Activated naive CD8-positive, alpha-beta T cell treated with anti-CD3 and anti-CD28 coated beads for 36 hours (primary cell): ENCODE results near the gene VPS50. TPM values are rescaled to one million over a fixed set of nuclear protein-coding genes. Genes with fewer than 3 reads are reported as not detected.

Experiments
- DNase-seq: peaks from one replicate; pipeline ENCODE4 v3.0.0; 2021
- H3K27ac Mint-ChIP-seq: one replicate; pipeline ENCODE4 v1.8.0; 2022; ENCODE audit warnings: mild to moderate bottlenecking, moderate library complexity, mixed read lengths
- H3K27me3 Mint-ChIP-seq: one replicate; pipeline ENCODE4 v1.8.0; 2022; ENCODE audit warnings: mild to moderate bottlenecking, mixed read lengths
- H3K36me3 Mint-ChIP-seq: one replicate; pipeline ENCODE4 v1.8.0; 2021; ENCODE audit warnings: mild to moderate bottlenecking, mixed read lengths
- H3K4me1 Mint-ChIP-seq: one replicate; pipeline ENCODE4 v1.8.0; 2021; ENCODE audit warnings: mixed read lengths
- H3K4me3 Mint-ChIP-seq: one replicate; pipeline ENCODE4 v1.8.0; 2022; ENCODE audit warnings: mild to moderate bottlenecking, moderate library complexity, mixed read lengths
- H3K9me3 Mint-ChIP-seq: one replicate; pipeline ENCODE4 v1.8.0; 2022; ENCODE audit warnings: mixed read lengths
- total RNA-seq, 2 experiments: library from RNA; stranded (reverse); gene quantifications; one replicate each; pipeline ENCODE4 v1.2.3, GENCODE V29; 2021

VPS50 gene
- total RNA-seq, 2 experiments from 2014 or later = 18.0 to 18.3 TPM

DNA sequence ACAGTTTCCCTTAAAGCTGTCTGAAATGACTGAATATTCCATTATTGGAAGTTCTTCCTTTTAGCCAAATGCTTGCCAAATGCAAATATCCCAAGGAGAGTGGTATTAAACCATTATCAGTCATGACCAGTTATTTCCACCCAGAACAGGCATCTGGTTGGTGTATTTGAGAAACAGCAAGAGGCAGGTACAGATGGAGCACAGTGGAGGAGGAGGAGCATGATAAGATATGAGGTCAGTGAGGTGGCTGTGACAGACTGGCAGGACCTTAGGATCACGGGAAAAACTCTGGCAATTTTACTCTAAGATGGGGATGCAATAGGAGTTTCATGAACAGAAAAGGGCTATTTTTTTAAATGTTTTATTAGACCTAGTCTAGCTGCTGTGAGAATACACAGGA, 12.3 kb upstream of the VPS50 start:
- Mint-ChIP-seq H3K27ac (no peak overlapping the region), H3K4me1 (no peaks in the 10 kb centered on the region), H3K36me3 (no peaks in the 10 kb centered on the region), H3K27me3 (peaks cover 23% of the 10 kb centered on the region), H3K9me3 (no peaks in the 10 kb centered on the region), H3K4me3 (no peak overlapping the region)
- no peak for DNase-seq

DNA sequence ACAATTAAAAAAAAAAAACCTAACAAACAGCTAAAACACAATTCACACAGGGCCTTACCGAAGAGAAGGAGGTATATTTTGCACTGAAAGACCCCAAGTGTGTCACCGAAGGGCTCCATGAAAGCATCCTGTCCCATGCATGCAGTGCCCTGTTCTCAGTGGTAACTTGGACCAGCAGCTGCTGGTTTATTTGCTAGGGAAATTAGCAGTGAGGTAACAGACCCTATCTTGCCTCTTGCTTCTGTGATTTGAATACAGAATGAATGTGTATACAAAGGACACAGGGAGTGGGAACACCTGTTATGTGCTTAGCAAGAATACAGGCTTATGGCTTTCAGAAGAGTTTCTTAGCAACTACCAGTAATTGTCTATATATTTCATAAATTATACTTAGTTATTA, 5.9 kb upstream of the VPS50 start, which contains the start of gene HEPACAM2:
Gene HEPACAM2, minus strand, starts transcription at position 160 of the 400 bp plus-strand sequence.
- no peak within 1 kb of the TSS for H3K4me3 Mint-ChIP-seq
- H3K9me3 Mint-ChIP-seq = no peaks in the 10 kb centered on the region
- peaks cover 10% of the 10 kb centered on the region for H3K4me1 Mint-ChIP-seq
- peak within 1 kb of the TSS; percentile 14 for H3K27ac Mint-ChIP-seq
- DNase-seq = no peak
- H3K36me3 Mint-ChIP-seq = no peaks in the 10 kb centered on the region
- H3K27me3 Mint-ChIP-seq = no peaks in the 10 kb centered on the region

DNA sequence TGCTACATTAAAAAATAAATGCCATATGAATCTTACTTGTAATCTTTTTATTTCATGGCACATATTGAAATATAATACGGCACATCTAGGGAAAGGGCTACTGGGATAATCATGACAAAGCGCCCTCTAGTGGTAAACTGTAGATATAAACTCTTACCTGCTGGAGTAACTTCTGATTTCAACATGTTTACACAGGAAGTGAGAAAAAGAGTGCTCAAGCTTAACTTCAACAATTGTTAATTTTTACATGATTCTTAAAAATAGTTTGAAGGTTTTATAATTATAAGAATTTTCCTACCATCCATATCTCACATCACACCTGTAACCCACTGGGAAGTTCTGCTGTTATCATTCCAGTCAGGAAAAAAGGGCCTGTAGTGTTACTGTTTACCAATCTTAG, 3.9 kb upstream of the VPS50 start:
- Mint-ChIP-seq H3K4me3 (no peak overlapping the region), H3K27ac (no peak overlapping the region), H3K36me3 (no peaks in the 10 kb centered on the region), H3K4me1 (peaks cover 10% of the 10 kb centered on the region), H3K9me3 (no peaks in the 10 kb centered on the region), H3K27me3 (no peaks in the 10 kb centered on the region)
- DNase-seq = no peak

DNA sequence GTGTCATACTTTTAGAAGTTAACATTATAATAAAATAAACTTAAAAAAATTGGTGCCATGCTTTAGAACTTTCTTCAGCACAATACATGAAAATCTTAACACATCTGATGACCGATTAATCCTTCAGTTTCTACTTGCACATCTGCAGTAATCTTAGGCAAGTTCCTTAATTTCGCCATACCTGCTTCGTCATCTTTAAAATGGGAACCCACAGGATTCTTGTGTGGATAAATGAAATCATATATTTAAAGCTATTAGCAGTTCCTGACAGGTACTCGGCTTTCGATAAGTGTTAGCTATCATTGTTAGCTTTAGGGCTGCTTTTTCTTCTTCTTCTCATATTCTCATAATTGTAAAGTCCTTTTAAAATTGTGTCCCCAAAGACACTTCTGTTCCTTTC, 907 bp upstream of the VPS50 start:
- peak overlapping the region; percentile 97 for H3K4me3 Mint-ChIP-seq
- H3K27ac Mint-ChIP-seq = peak overlapping the region; percentile 93
- no peak for DNase-seq
- H3K9me3 Mint-ChIP-seq = no peaks in the 10 kb centered on the region
- peaks cover 10% of the 10 kb centered on the region for H3K4me1 Mint-ChIP-seq
- H3K27me3 Mint-ChIP-seq = no peaks in the 10 kb centered on the region
- H3K36me3 Mint-ChIP-seq = no peaks in the 10 kb centered on the region

DNA sequence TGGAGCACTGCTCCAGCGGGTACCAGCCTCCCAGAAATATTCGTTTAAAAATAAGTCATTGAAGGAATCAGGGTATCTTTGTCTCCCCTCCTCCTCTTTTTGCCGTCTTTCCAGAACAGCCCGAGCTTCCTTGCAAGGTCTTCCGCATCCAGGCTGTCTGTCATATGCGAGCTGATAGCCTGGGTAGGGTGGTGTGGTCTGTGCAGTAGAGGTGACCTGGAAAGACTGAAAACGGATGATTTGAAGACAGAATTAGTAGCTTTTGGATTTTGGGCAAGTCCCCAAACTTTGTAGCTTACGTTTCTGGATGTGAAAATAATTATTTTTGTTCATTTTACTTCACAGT, 480 bp downstream of the VPS50 start:
- Mint-ChIP-seq H3K36me3 (no peaks in the 10 kb centered on the region), H3K4me1 (peaks cover 10% of the 10 kb centered on the region), H3K27ac (peak overlapping the region; percentile 93), H3K9me3 (no peaks in the 10 kb centered on the region), H3K4me3 (peak overlapping the region; percentile 97), H3K27me3 (no peaks in the 10 kb centered on the region)
- no peak for DNase-seq

DNA sequence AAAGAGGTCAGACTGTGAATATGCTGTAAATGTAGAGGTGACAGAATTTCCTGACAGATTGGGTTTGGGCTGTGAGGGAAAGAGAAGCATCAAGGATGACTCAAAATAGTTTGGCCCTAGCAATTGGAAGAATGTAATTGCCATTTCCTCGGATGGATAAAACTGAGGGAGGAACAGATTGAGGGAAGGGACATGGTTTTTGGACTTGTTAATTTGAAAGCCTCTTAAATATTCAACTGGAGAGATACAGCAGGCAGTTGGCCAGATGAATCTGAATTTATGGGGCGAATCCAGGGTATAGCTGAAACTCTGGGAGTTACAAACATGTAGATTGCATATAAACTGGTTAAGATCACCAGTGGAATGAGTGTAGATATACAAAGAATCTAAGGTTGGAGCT, 3.4 kb downstream of the VPS50 start:
- no peak overlapping the region for H3K4me3 Mint-ChIP-seq
- no peak overlapping the region for H3K27ac Mint-ChIP-seq
- peaks cover 1% of the 10 kb centered on the region for H3K36me3 Mint-ChIP-seq
- H3K9me3 Mint-ChIP-seq = no peaks in the 10 kb centered on the region
- H3K4me1 Mint-ChIP-seq = peaks cover 3% of the 10 kb centered on the region
- no peaks in the 10 kb centered on the region for H3K27me3 Mint-ChIP-seq
- no peak for DNase-seq

DNA sequence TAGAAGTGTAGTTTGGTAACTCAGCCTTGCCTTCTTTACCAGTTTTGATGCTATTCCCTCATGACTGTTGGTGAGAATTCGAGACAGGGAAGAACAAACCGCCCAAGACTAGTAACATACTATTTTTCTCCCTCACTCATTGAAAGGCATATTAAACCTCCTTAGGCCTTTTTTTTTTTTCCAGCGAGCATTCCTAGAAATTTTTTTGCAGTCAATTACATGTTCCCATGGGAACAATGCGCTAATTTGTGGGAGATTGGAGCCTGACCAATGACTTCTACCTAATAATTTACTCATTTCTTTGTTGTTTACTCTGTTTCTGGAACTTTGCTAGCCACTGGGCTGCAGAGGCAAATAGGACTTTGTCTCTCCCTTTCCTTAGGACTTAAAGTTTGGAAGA, 6.0 kb downstream of the VPS50 start:
- DNase-seq = no peak
- H3K4me3 Mint-ChIP-seq = no peak overlapping the region
- H3K27ac Mint-ChIP-seq = no peak overlapping the region
- H3K9me3 Mint-ChIP-seq = no peaks in the 10 kb centered on the region
- no peaks in the 10 kb centered on the region for H3K27me3 Mint-ChIP-seq
- H3K36me3 Mint-ChIP-seq = peaks cover 1% of the 10 kb centered on the region
- peaks cover 2% of the 10 kb centered on the region for H3K4me1 Mint-ChIP-seq

DNA sequence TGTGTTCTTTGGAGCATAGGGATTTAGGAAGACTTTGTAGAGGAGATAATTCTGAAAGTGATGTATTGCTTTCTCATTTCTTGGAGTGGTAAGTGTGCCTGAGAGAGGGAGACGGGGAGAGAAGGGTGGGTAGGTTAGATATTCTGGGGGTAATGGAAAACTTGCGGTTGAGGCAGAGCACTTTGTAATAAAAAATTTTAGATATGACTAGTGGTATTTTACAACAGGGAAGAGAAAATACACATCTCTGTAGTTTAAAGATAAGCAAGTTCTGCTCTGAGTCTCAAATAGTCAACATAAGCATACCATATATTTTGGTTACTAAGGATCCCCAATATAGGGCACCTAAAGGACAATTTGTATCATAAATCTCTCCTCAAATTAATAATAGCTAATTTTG, 6.6 kb downstream of the VPS50 start:
- H3K27me3 Mint-ChIP-seq = no peaks in the 10 kb centered on the region

DNA sequence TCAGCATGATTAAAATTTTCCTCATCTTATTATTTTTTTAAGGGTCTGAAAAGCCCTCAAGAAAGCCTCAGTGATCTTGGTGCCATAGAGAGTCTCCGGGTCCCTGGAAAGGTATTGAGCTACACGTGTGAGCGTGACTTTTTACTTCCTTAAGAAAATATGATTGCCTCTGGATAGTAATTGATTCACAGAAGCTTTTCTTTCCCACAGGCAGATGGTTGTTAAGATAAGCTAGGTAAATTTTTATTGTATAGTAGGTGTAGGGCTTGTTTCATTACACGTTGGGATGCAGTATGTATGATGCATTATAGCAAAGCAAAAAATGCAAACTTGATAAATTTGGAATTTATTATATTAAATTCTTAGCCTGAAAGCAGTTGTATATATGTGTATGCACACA, 7.7 kb downstream of the VPS50 start:
- no peak for DNase-seq
- H3K27ac Mint-ChIP-seq = no peak overlapping the region
- peaks cover 1% of the 10 kb centered on the region for H3K36me3 Mint-ChIP-seq
- H3K4me1 Mint-ChIP-seq = peaks cover 2% of the 10 kb centered on the region
- H3K9me3 Mint-ChIP-seq = no peaks in the 10 kb centered on the region
- no peaks in the 10 kb centered on the region for H3K27me3 Mint-ChIP-seq
- H3K4me3 Mint-ChIP-seq = no peak overlapping the region

More for the DNA sequence above, 6.6 kb downstream of the VPS50 start:
- Mint-ChIP-seq H3K4me1 (peaks cover 2% of the 10 kb centered on the region), H3K4me3 (no peak overlapping the region), H3K9me3 (no peaks in the 10 kb centered on the region), H3K36me3 (peaks cover 1% of the 10 kb centered on the region), H3K27ac (no peak overlapping the region)
- no peak for DNase-seq

DNA sequence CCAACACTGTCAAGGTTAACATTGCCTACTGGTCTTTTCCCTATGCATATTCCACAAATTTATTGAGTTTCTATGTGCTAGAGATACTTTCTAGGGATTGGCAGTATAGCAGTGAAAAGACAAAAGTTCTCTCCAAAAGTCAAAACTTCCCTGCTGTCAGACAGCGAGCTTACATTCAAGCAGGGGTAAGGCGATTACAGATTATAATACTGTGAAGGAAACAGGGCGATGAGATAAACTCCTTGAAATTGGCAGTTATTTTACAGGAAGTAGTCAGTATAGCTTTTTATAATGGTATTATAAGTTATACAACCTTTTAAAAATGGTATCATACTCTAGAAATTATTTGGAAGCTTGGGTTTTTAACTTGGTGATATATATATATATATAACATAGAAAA, 9.9 kb downstream of the VPS50 start:
- H3K4me3 Mint-ChIP-seq = no peak overlapping the region
- peaks cover 11% of the 10 kb centered on the region for H3K4me1 Mint-ChIP-seq
- no peak overlapping the region for H3K27ac Mint-ChIP-seq
- H3K9me3 Mint-ChIP-seq = no peaks in the 10 kb centered on the region
- H3K36me3 Mint-ChIP-seq = peaks cover 1% of the 10 kb centered on the region
- no peak for DNase-seq
- no peaks in the 10 kb centered on the region for H3K27me3 Mint-ChIP-seq

DNA sequence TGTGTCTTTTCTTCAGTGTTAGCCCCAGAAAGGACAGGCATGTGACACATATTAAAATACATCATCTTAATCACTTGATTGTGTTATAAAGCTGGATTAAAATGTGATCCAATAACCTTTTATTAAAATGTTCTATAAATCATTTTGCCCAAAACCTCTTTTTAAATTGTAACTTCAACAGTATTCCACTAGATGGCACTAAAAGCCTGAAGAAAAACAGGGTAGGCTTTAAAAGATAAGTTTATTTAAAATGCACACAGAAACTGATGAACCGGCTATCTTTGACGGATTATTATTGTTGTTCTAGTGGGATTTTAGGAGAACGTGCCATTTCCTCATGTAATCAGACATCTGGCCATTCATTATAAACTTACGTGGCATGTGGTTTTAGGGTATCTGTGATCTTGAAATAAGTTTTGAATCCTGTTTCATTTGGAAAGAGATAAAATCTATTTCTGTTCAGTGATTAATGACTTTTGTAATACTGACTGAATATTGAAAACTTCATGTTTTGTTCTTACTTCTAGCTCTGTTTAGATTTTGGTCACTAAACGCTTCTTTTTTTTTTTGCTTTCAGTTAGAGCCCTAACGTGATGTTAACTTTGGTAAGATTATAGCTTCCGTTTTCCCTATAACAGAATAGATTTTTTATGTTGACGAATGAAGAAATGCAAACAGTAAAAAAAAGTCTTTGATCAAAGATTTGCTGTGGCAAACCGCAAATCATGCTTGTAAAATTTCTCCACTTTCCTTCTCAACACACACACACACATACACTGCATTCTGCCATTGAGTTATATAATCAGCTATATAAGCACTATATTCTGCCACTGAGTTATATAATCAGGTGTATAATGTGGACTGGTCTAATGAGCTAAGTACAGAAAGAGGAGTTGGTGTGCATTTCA, 13.6 kb downstream of the VPS50 start:
- no peak overlapping the region for H3K4me3 Mint-ChIP-seq

DNA sequence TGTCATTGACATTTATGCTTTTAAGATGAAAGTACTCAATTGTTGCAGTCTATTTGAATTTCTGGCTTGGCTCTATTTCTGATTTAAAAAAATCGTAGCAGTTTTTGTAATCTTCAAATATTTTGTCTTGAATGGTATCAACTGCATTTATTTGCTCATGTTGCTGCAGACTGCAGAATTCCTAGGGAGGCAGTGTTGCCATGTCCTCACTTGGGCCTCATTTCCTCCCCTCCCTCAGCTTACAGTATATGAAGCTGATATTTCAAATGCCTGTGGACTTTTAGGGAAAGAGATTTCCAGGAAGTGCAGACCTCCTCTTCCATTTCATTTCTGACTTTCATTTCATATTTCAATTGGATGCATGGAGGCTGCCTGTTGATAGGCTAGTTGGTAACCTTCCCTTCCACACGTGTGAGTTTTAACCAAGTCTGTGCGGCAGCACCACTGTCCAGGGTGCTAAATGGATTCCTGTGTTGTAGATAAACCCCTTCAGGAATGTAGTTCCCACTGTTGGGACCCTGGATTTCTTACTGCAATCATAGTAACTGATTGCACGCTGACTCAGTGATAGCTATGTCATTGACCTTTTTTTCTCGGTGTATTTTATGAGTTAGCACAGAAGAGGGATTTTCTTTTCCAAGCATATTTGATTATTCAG, 17.5 kb downstream of the VPS50 start:
- H3K4me1 Mint-ChIP-seq = peaks cover 11% of the 10 kb centered on the region
- H3K36me3 Mint-ChIP-seq = no peaks in the 10 kb centered on the region
- H3K27me3 Mint-ChIP-seq = no peaks in the 10 kb centered on the region
- DNase-seq = no peak
- H3K4me3 Mint-ChIP-seq = no peak overlapping the region
- H3K27ac Mint-ChIP-seq = no peak overlapping the region
- H3K9me3 Mint-ChIP-seq = no peaks in the 10 kb centered on the region

More for the DNA sequence above, 13.6 kb downstream of the VPS50 start:
- DNase-seq = no peak
- Mint-ChIP-seq H3K36me3 (no peaks in the 10 kb centered on the region), H3K27me3 (no peaks in the 10 kb centered on the region), H3K9me3 (no peaks in the 10 kb centered on the region), H3K4me1 (peaks cover 10% of the 10 kb centered on the region), H3K27ac (no peak overlapping the region)

DNA sequence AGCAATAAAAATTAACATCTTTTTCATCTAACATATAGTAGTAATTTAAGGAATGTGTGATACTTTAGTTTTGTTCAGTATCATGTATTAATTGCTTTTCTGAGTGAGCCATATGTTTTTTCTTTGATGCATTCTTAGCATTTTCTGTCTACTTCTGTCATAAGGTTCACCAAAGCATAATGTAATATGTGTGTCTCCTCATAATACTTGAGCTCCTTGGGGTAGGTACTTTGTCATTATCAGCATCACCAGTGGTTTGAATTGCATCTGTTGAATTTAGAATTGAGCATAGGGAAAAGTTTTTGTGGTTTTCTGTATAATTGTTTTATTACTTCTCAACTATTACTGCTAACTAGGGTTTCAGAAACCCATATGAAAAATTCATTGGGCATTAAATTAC, 26.5 kb downstream of the VPS50 start:
- no peak for DNase-seq
- no peaks in the 10 kb centered on the region for H3K27me3 Mint-ChIP-seq
- no peaks in the 10 kb centered on the region for H3K9me3 Mint-ChIP-seq
- no peaks in the 10 kb centered on the region for H3K36me3 Mint-ChIP-seq
- no peak overlapping the region for H3K4me3 Mint-ChIP-seq
- H3K4me1 Mint-ChIP-seq = no peaks in the 10 kb centered on the region
- no peak overlapping the region for H3K27ac Mint-ChIP-seq

DNA sequence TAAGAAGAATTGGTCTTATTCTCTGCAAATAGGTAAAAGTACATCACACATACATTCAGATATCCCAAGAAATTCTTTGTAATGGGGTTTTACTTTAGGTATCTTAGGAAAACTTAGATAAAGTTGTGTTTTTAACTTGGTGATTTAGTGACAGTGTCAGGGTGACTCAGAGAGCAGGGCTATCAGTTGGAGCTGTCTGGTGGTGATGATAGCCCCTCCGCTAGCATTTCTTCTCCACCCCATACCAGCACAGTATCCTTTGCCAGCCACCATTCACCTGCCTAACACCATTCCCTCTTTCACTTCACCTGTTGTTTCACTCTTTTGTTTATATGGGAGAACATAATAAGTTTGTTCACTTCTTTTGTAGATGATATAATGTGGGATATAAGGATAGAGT, 30.4 kb downstream of the VPS50 start:
- Mint-ChIP-seq H3K36me3 (no peaks in the 10 kb centered on the region), H3K27ac (no peak overlapping the region), H3K4me1 (no peaks in the 10 kb centered on the region), H3K9me3 (no peaks in the 10 kb centered on the region), H3K27me3 (no peaks in the 10 kb centered on the region), H3K4me3 (no peak overlapping the region)
- no peak for DNase-seq

DNA sequence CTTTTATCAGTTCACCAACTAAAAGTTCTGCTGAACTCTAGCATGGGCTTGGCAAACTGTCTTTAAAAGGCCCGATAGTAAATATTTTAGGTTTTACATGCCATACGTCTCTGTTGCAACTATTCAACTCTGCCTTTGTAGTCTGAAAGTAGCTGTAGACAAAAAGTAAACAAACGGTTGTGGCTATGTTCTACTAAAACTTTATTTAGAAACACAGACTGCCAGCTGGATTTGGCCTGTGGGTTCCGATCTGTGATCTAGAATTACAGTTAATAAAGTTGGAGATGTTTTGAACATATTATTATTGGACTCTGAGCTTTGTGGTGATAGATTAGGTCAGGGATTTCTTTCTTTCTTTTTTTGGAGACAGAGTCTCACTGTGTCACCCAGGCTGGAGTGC, 33.1 kb downstream of the VPS50 start:
- Mint-ChIP-seq H3K4me3 (no peak overlapping the region), H3K27ac (no peak overlapping the region), H3K4me1 (no peaks in the 10 kb centered on the region), H3K27me3 (no peaks in the 10 kb centered on the region), H3K36me3 (no peaks in the 10 kb centered on the region), H3K9me3 (no peaks in the 10 kb centered on the region)
- no peak for DNase-seq

DNA sequence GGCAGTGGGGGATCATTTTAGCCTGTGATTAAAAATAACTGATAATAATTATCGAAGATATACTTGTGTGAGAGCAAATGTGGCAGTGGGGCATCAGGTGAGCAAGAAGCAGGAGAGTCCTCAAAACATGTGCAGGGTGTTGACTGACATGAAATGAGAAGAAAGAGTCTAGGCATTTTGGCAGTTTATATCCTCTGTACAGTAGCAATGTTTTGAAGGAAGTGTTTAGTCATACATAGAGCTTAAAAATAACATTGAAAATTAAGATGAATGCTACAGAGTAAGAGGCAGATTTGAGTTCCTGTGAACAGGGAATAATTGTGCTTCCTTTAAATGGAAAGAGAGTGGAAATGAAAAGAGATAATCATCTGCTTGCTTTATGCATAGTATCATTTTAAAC, 47.4 kb downstream of the VPS50 start:
- Mint-ChIP-seq H3K27ac (no peak overlapping the region), H3K4me1 (peaks cover 2% of the 10 kb centered on the region), H3K27me3 (no peaks in the 10 kb centered on the region), H3K9me3 (no peaks in the 10 kb centered on the region), H3K4me3 (no peak overlapping the region), H3K36me3 (peaks cover 5% of the 10 kb centered on the region)
- DNase-seq = no peak
